ENCODE data around the gene PAX3. TPM values are rescaled to one million over a fixed set of nuclear protein-coding genes. Genes with fewer than 3 reads are reported as not detected.

Gene PAX3
- total and polyA plus RNA-seq, 3 experiments from 2014 or later: not detected

GRCh38 chr2:222303045-222303827 is 4.4 kb upstream of the PAX3 start:
- Mint-ChIP-seq H3K4me3 (peak overlapping the region in 3 of 7 donors; percentile 18 to 78 (median 25)), H3K4me1 (peaks cover 28 to 60% (median 59%) of the 10 kb centered on the region in 3 donors), H3K9me3 (peaks cover 0 to 31% (median 16%) of the 10 kb centered on the region in 5 donors), H3K27ac (no peak overlapping the region), H3K27me3 (peaks cover 90 to 91% of the 10 kb centered on the region in 2 donors), H3K36me3 (peaks cover 0 to 2% (median 0%) of the 10 kb centered on the region in 3 donors)
- no peaks in the 10 kb centered on the region for H3K36me3 ChIP-seq (ENCODE audit: insufficient read depth, low read length)
- no peak overlapping the region for H3K27ac ChIP-seq (ENCODE audit: low read depth, low read length)
- CTCF ChIA-PET: no interaction called here
- H3K27me3 ChIP-seq (ENCODE audit: insufficient read depth, low read length, poor library complexity, severe bottlenecking): peaks cover 81% of the 10 kb centered on the region
- no peaks in the 10 kb centered on the region for H3K9me3 ChIP-seq (ENCODE audit: low read length)
- POLR2A ChIA-PET: no interaction called here
- DNase-seq: no peak
- H3K4me3 ChIP-seq (ENCODE audit: low read length): no peak overlapping the region
- peaks cover 7% of the 10 kb centered on the region for H3K4me1 ChIP-seq (ENCODE audit: insufficient read depth, low read length)

- DNase-seq: no peak
- ChIA-PET CTCF (no interaction called here), POLR2A (no interaction called here)
- Mint-ChIP-seq H3K9me3 (peaks cover 0 to 30% (median 12%) of the 10 kb centered on the region in 5 donors), H3K4me1 (peaks cover 26 to 57% (median 56%) of the 10 kb centered on the region in 3 donors), H3K27ac (peak overlapping the region in 1 of 8 donors; percentile 43), H3K36me3 (peaks cover 0 to 2% (median 0%) of the 10 kb centered on the region in 3 donors), H3K27me3 (peaks cover 88 to 91% of the 10 kb centered on the region in 2 donors), H3K4me3 (peak overlapping the region in 2 of 7 donors; percentile 19 to 50)
- Histone ChIP-seq H3K27ac (ENCODE audit: low read depth, low read length) (no peak overlapping the region), H3K9me3 (ENCODE audit: low read length) (no peaks in the 10 kb centered on the region), H3K4me3 (ENCODE audit: low read length) (no peak overlapping the region), H3K27me3 (ENCODE audit: insufficient read depth, low read length, poor library complexity, severe bottlenecking) (peaks cover 78% of the 10 kb centered on the region), H3K4me1 (ENCODE audit: insufficient read depth, low read length) (peaks cover 7% of the 10 kb centered on the region), H3K36me3 (ENCODE audit: insufficient read depth, low read length) (no peaks in the 10 kb centered on the region)
These were observed 3.6 kb upstream of the PAX3 start for GRCh38 chr2:222302178-222303018.

- no peak for DNase-seq
- H3K9me3 ChIP-seq (ENCODE audit: low read length): no peaks in the 10 kb centered on the region
- peaks cover 79% of the 10 kb centered on the region for H3K27me3 ChIP-seq (ENCODE audit: insufficient read depth, low read length, poor library complexity, severe bottlenecking)
- CTCF ChIA-PET: no interaction called here
- peaks cover 7% of the 10 kb centered on the region for H3K4me1 ChIP-seq (ENCODE audit: insufficient read depth, low read length)
- POLR2A ChIA-PET: no interaction called here
- Mint-ChIP-seq H3K27me3 (peaks cover 88 to 91% of the 10 kb centered on the region in 2 donors), H3K9me3 (peaks cover 0 to 30% (median 13%) of the 10 kb centered on the region in 5 donors), H3K36me3 (peaks cover 0 to 2% (median 0%) of the 10 kb centered on the region in 3 donors), H3K27ac (peak overlapping the region in 2 of 8 donors; percentile 10 to 83), H3K4me1 (peaks cover 30 to 59% (median 57%) of the 10 kb centered on the region in 3 donors), H3K4me3 (peak overlapping the region in 1 of 7 donors; percentile 18)
- no peak overlapping the region for H3K27ac ChIP-seq (ENCODE audit: low read depth, low read length)
- no peak overlapping the region for H3K4me3 ChIP-seq (ENCODE audit: low read length)
- no peaks in the 10 kb centered on the region for H3K36me3 ChIP-seq (ENCODE audit: insufficient read depth, low read length)
These were observed 3.0 kb upstream of the PAX3 start for GRCh38 chr2:222301796-222302118.

GRCh38 chr2:222301053-222301795 is 2.4 kb upstream of the PAX3 start:
- CTCF ChIA-PET: no interaction called here
- peaks cover 0 to 2% (median 0%) of the 10 kb centered on the region in 3 donors for H3K36me3 Mint-ChIP-seq
- H3K27me3 ChIP-seq (ENCODE audit: insufficient read depth, low read length, poor library complexity, severe bottlenecking): peaks cover 80% of the 10 kb centered on the region
- POLR2A ChIA-PET: no interaction called here
- H3K4me3 ChIP-seq (ENCODE audit: low read length): no peak overlapping the region
- H3K4me1 ChIP-seq (ENCODE audit: insufficient read depth, low read length): peaks cover 7% of the 10 kb centered on the region
- H3K27ac Mint-ChIP-seq: peak overlapping the region in 2 of 8 donors; percentile 10 to 83
- H3K27ac ChIP-seq (ENCODE audit: low read depth, low read length): no peak overlapping the region
- DNase-seq: no peak
- peaks cover 0 to 32% (median 14%) of the 10 kb centered on the region in 5 donors for H3K9me3 Mint-ChIP-seq
- no peaks in the 10 kb centered on the region for H3K9me3 ChIP-seq (ENCODE audit: low read length)
- no peak overlapping the region for H3K4me3 Mint-ChIP-seq
- peaks cover 88 to 90% of the 10 kb centered on the region in 2 donors for H3K27me3 Mint-ChIP-seq
- peaks cover 31 to 61% (median 58%) of the 10 kb centered on the region in 3 donors for H3K4me1 Mint-ChIP-seq
- no peaks in the 10 kb centered on the region for H3K36me3 ChIP-seq (ENCODE audit: insufficient read depth, low read length)

- no peak overlapping the region for H3K27ac ChIP-seq (ENCODE audit: low read depth, low read length)
- Mint-ChIP-seq H3K4me1 (peaks cover 34 to 63% (median 58%) of the 10 kb centered on the region in 3 donors), H3K4me3 (no peak overlapping the region), H3K27me3 (peaks cover 89 to 92% of the 10 kb centered on the region in 2 donors), H3K27ac (no peak overlapping the region), H3K9me3 (peaks cover 0 to 34% (median 17%) of the 10 kb centered on the region in 5 donors), H3K36me3 (peaks cover 0 to 2% (median 0%) of the 10 kb centered on the region in 3 donors)
- no peaks in the 10 kb centered on the region for H3K36me3 ChIP-seq (ENCODE audit: insufficient read depth, low read length)
- peaks cover 7% of the 10 kb centered on the region for H3K4me1 ChIP-seq (ENCODE audit: insufficient read depth, low read length)
- no peak for DNase-seq
- peaks cover 78% of the 10 kb centered on the region for H3K27me3 ChIP-seq (ENCODE audit: insufficient read depth, low read length, poor library complexity, severe bottlenecking)
- no peak overlapping the region for H3K4me3 ChIP-seq (ENCODE audit: low read length)
- ChIA-PET CTCF (no interaction called here), POLR2A (no interaction called here)
- no peaks in the 10 kb centered on the region for H3K9me3 ChIP-seq (ENCODE audit: low read length)
These were observed 1.9 kb upstream of the PAX3 start for GRCh38 chr2:222300726-222301052.

- H3K27ac Mint-ChIP-seq: no peak overlapping the region
- peak overlapping the region in 2 of 7 donors; percentile 8 to 13 for H3K4me3 Mint-ChIP-seq
- POLR2A ChIA-PET: no interaction called here
- no peaks in the 10 kb centered on the region for H3K9me3 ChIP-seq (ENCODE audit: low read length)
- DNase-seq: no peak
- peaks cover 7% of the 10 kb centered on the region for H3K4me1 ChIP-seq (ENCODE audit: insufficient read depth, low read length)
- H3K9me3 Mint-ChIP-seq: peaks cover 0 to 36% (median 18%) of the 10 kb centered on the region in 5 donors
- no peak overlapping the region for H3K27ac ChIP-seq (ENCODE audit: low read depth, low read length)
- peaks cover 78% of the 10 kb centered on the region for H3K27me3 ChIP-seq (ENCODE audit: insufficient read depth, low read length, poor library complexity, severe bottlenecking)
- no peak overlapping the region for H3K4me3 ChIP-seq (ENCODE audit: low read length)
- H3K36me3 Mint-ChIP-seq: peaks cover 0 to 2% (median 0%) of the 10 kb centered on the region in 3 donors
- H3K4me1 Mint-ChIP-seq: peaks cover 37 to 64% (median 58%) of the 10 kb centered on the region in 3 donors
- CTCF ChIA-PET: no interaction called here
- no peaks in the 10 kb centered on the region for H3K36me3 ChIP-seq (ENCODE audit: insufficient read depth, low read length)
- peaks cover 90 to 92% of the 10 kb centered on the region in 2 donors for H3K27me3 Mint-ChIP-seq
These were observed 1.3 kb upstream of the PAX3 start for GRCh38 chr2:222299906-222300725.

GRCh38 chr2:222298001-222298310 is 842 bp downstream of the PAX3 start:
- H3K27me3 Mint-ChIP-seq: peaks cover 90 to 91% of the 10 kb centered on the region in 2 donors
- peaks cover 32 to 48% (median 43%) of the 10 kb centered on the region in 3 donors for H3K4me1 Mint-ChIP-seq
- Histone ChIP-seq H3K4me3 (ENCODE audit: low read length) (no peak overlapping the region), H3K27me3 (ENCODE audit: insufficient read depth, low read length, poor library complexity, severe bottlenecking) (peaks cover 77% of the 10 kb centered on the region), H3K4me1 (ENCODE audit: insufficient read depth, low read length) (peaks cover 4% of the 10 kb centered on the region), H3K9me3 (ENCODE audit: low read length) (no peaks in the 10 kb centered on the region), H3K27ac (ENCODE audit: low read depth, low read length) (no peak overlapping the region), H3K36me3 (ENCODE audit: insufficient read depth, low read length) (no peaks in the 10 kb centered on the region)
- POLR2A ChIA-PET: no interaction called here
- no peak overlapping the region for H3K4me3 Mint-ChIP-seq
- H3K27ac Mint-ChIP-seq: no peak overlapping the region
- H3K36me3 Mint-ChIP-seq: no peaks in the 10 kb centered on the region
- peaks cover 0 to 33% (median 17%) of the 10 kb centered on the region in 5 donors for H3K9me3 Mint-ChIP-seq
- CTCF ChIA-PET: no interaction called here
- no peak for DNase-seq

All from CD8-positive, alpha-beta memory T cell (primary cell).